Measurements from ENCODE around the gene ZNF41. TPM values are rescaled to one million over a fixed set of nuclear protein-coding genes. Genes with fewer than 3 reads are reported as not detected.
"Not testable (repeated sequence)": the region's sequence is repeated elsewhere in the genome, so short reads cannot be mapped to it uniquely, and the experiment has no call there.

ZNF41 gene
- total RNA-seq, 1 donor from 2014 or later = 7.6 TPM

- H3K27me3 Mint-ChIP-seq (ENCODE audit: unreplicated experiment) = no peaks in the 10 kb centered on the region
- no peak overlapping the region for H3K27ac Mint-ChIP-seq (ENCODE audit: unreplicated experiment)
- H3K36me3 Mint-ChIP-seq (ENCODE audit: unreplicated experiment) = no peaks in the 10 kb centered on the region
- TF ChIP-seq CTCF (IDR thresholded peaks at IDR 0.05; ENCODE audit: partially characterized antibody, unreplicated experiment) = no peak
- peaks cover 9% of the 10 kb centered on the region for H3K4me1 Mint-ChIP-seq (ENCODE audit: low read depth, unreplicated experiment)
- no peak overlapping the region for H3K4me3 Mint-ChIP-seq (ENCODE audit: unreplicated experiment)
- DNase-seq = no peak
- H3K9me3 Mint-ChIP-seq (ENCODE audit: unreplicated experiment) = no peaks in the 10 kb centered on the region
Observed at GRCh38 chrX:47500554-47500953, 17.5 kb upstream of the ZNF41 start.

- peaks cover 9% of the 10 kb centered on the region for H3K4me1 Mint-ChIP-seq (ENCODE audit: low read depth, unreplicated experiment)
- no peaks in the 10 kb centered on the region for H3K36me3 Mint-ChIP-seq (ENCODE audit: unreplicated experiment)
- H3K27me3 Mint-ChIP-seq (ENCODE audit: unreplicated experiment) = no peaks in the 10 kb centered on the region
- no peak for TF ChIP-seq CTCF (IDR thresholded peaks at IDR 0.05; ENCODE audit: partially characterized antibody, unreplicated experiment)
- H3K4me3 Mint-ChIP-seq (ENCODE audit: unreplicated experiment) = no peak overlapping the region
- no peak overlapping the region for H3K27ac Mint-ChIP-seq (ENCODE audit: unreplicated experiment)
- H3K9me3 Mint-ChIP-seq (ENCODE audit: unreplicated experiment) = no peaks in the 10 kb centered on the region
- no peak for DNase-seq
Observed at GRCh38 chrX:47499293-47499692, 16.3 kb upstream of the ZNF41 start.

GRCh38 chrX:47498411-47498810 is 15.4 kb upstream of the ZNF41 start:
- Mint-ChIP-seq H3K4me1 (ENCODE audit: low read depth, unreplicated experiment) (peaks cover 9% of the 10 kb centered on the region), H3K4me3 (ENCODE audit: unreplicated experiment) (no peak overlapping the region), H3K36me3 (ENCODE audit: unreplicated experiment) (no peaks in the 10 kb centered on the region), H3K27me3 (ENCODE audit: unreplicated experiment) (no peaks in the 10 kb centered on the region), H3K27ac (ENCODE audit: unreplicated experiment) (no peak overlapping the region), H3K9me3 (ENCODE audit: unreplicated experiment) (no peaks in the 10 kb centered on the region)
- no peak for TF ChIP-seq CTCF (IDR thresholded peaks at IDR 0.05; ENCODE audit: partially characterized antibody, unreplicated experiment)
- DNase-seq = no peak

- Mint-ChIP-seq H3K4me3 (ENCODE audit: unreplicated experiment) (no peak overlapping the region), H3K36me3 (ENCODE audit: unreplicated experiment) (no peaks in the 10 kb centered on the region), H3K4me1 (ENCODE audit: low read depth, unreplicated experiment) (peaks cover 9% of the 10 kb centered on the region), H3K27ac (ENCODE audit: unreplicated experiment) (no peak overlapping the region), H3K27me3 (ENCODE audit: unreplicated experiment) (no peaks in the 10 kb centered on the region), H3K9me3 (ENCODE audit: unreplicated experiment) (no peaks in the 10 kb centered on the region)
- DNase-seq = no peak
- no peak for TF ChIP-seq CTCF (IDR thresholded peaks at IDR 0.05; ENCODE audit: partially characterized antibody, unreplicated experiment)
Observed at GRCh38 chrX:47497271-47497888, 14.4 kb upstream of the ZNF41 start.

- H3K4me3 Mint-ChIP-seq (ENCODE audit: unreplicated experiment) = not testable (repeated sequence)
Observed at GRCh38 chrX:47492133-47492532, 9.1 kb upstream of the ZNF41 start.

More at GRCh38 chrX:47492133-47492532, 9.1 kb upstream of the ZNF41 start:
- H3K4me1 Mint-ChIP-seq (ENCODE audit: low read depth, unreplicated experiment); H3K27me3 Mint-ChIP-seq (ENCODE audit: unreplicated experiment); H3K9me3 Mint-ChIP-seq (ENCODE audit: unreplicated experiment); H3K27ac Mint-ChIP-seq (ENCODE audit: unreplicated experiment); DNase-seq; H3K36me3 Mint-ChIP-seq (ENCODE audit: unreplicated experiment): not testable (repeated sequence)
